ENCODE measurements around the gene ACOX1. TPM values are rescaled to one million over a fixed set of nuclear protein-coding genes. Genes with fewer than 3 reads are reported as not detected.

Gene ACOX1
- total and polyA plus RNA-seq, 2 of the 13 experiments (the other 11 are each of a cell fraction or from before 2014, with no cell fraction given) = 86.4 to 120 TPM

DNA sequence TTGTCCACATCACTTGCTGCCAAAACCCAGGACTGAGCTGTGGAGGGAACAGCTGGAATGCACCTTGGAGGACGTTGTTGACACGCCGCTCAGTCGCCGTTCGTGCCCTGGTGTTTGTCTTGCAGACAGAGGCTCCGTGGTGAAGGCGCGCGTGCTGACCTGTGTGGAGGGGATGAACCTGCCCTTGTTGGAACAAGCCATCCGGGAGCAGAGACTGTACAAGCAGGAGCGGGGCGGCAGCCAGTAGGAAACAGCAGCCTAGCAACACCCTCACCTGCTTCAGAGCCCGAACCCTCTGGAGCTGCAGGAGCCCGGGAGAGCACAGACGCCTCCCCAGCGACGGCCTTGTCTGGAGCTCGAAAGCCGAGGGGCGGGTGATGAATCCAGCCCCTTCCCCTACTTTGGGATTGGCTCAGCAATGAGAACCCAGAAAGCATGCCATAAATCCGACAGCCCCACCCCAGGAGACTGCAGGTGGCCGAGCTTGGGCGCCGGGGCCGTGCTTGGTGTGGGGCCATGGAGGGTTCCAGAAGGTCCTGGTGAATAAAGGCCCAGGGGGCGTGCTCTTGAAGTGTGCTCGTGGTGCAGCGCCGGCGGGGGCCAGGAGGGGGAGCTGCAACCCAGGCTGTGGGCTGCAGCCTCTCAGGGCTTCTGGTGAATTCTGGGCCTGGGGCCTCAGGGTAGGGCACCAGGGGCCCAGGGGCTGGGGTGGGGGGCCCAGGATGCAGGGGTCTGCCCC is 21.2 kb upstream of the ACOX1 start (continued):
- TF ChIP-seq ZBTB4 (CRISPR knock-in tag; IDR thresholded peaks at IDR 0.05; ENCODE audit: borderline replicate concordance) (peak; percentile 89; the same call in 1 of the 2 replicates), ZBTB34 (CRISPR knock-in tag; IDR thresholded peaks at IDR 0.05) (no peak), RXRA (CRISPR knock-in tag; IDR thresholded peaks at IDR 0.05) (peak; percentile 68; the same call in 1 of the 2 replicates), CAMTA2 (CRISPR knock-in tag; IDR thresholded peaks at IDR 0.05; ENCODE audit: borderline replicate concordance) (no peak; the same call in 1 of the 2 replicates), NCOA5 (CRISPR knock-in tag; IDR thresholded peaks at IDR 0.05) (no peak), ZNF775 (CRISPR knock-in tag; IDR thresholded peaks at IDR 0.05; ENCODE audit: borderline replicate concordance) (no peak), MEF2D (CRISPR knock-in tag; IDR thresholded peaks at IDR 0.05) (peak; percentile 89), REST (IDR thresholded peaks at IDR 0.05; ENCODE audit: borderline replicate concordance in 1 of 2, low read depth in 1 of 2, low read length in 2 of 2) (no peak), MTERF4 (CRISPR knock-in tag; IDR thresholded peaks at IDR 0.05) (no peak), NR1H2 (CRISPR knock-in tag; IDR thresholded peaks at IDR 0.05; ENCODE audit: borderline replicate concordance, low read depth) (no peak), BHLHE40 (IDR thresholded peaks at IDR 0.05; ENCODE audit: low read length) (0 out of 2 replicates have a peak, but pooled peaks have one; percentile 13), RAD21 (CRISPR knock-in tag; IDR thresholded peaks at IDR 0.05) (peak; percentile 89), POGZ (CRISPR knock-in tag; IDR thresholded peaks at IDR 0.05) (no peak), HIC2 (CRISPR knock-in tag; IDR thresholded peaks at IDR 0.05; ENCODE audit: low read depth) (no peak), THAP11 (CRISPR knock-in tag; IDR thresholded peaks at IDR 0.05) (peak; percentile 42; the same call in 1 of the 2 replicates), ZBTB20 (CRISPR knock-in tag; IDR thresholded peaks at IDR 0.05; ENCODE audit: borderline replicate concordance, low read depth) (peak; percentile 77)
- TF ChIP-seq, protein P1, sequence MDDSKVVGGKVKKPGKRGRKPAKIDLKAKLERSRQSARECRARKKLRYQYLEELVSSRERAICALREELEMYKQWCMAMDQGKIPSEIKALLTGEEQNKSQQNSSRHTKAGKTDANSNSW (CRISPR knock-in tag; IDR thresholded peaks at IDR 0.05; ENCODE audit: borderline replicate concordance) = no peak
